NCI-H1105 (cell line): ENCODE results near the gene DCAF15.
"Not testable (repeated sequence)": the region's sequence is repeated elsewhere in the genome, so short reads cannot be mapped to it uniquely, and the experiment has no call there.

ENCODE experiments used
- DNase-seq: peaks from one replicate; lab custom pipeline; 2025; lab: John Stamatoyannopoulos, UW

The DCAF15 gene

GRCh38 chr19:13959962-13960862 lies 7.9 kb downstream of the DCAF15 start:
- no peak for DNase-seq

DNA sequence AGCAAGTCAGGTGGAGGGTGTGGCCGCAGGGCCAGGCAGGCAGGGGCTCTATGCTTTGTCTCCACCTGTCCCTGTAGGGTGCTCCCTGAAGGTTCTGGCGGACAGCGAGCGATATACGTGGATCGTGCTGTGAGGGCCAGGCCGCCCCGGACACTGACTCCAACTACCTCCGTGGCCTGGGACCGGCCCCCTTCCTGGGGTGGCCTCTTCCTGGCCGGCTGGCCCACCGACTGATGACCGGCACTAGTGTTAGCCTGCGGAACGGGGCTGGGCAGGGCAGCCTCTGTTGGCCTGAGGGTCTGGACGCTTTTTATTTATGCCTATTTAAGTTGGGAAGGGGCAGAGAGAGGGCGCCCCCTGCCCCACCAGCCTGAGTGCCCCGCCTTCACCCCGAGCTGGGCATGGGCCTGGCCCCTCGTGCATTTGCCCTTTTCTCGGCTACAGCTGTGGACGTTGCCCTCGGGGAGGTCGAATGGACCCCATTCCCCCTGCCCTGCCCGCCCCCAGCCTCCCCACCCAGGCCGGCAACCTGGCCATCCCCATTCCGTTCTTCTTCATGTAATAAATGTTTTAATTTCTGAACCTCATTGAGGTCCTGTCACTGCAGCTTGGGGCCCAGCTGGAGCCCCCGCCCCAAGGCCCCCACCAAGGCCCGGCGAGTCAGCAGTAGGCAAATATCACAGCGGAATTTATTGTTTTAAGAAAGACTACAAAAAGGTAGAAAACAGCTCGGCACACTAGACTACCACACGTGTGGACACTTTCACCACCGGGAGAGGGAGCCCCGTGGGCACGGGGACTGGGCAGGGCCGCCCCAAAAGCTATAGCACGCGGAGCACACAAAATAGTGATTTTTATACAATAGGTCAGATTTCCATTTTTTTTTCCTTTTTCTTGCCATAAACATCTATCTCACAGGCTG lies 8.8 kb downstream of the DCAF15 start:
- no peak for DNase-seq

DNA sequence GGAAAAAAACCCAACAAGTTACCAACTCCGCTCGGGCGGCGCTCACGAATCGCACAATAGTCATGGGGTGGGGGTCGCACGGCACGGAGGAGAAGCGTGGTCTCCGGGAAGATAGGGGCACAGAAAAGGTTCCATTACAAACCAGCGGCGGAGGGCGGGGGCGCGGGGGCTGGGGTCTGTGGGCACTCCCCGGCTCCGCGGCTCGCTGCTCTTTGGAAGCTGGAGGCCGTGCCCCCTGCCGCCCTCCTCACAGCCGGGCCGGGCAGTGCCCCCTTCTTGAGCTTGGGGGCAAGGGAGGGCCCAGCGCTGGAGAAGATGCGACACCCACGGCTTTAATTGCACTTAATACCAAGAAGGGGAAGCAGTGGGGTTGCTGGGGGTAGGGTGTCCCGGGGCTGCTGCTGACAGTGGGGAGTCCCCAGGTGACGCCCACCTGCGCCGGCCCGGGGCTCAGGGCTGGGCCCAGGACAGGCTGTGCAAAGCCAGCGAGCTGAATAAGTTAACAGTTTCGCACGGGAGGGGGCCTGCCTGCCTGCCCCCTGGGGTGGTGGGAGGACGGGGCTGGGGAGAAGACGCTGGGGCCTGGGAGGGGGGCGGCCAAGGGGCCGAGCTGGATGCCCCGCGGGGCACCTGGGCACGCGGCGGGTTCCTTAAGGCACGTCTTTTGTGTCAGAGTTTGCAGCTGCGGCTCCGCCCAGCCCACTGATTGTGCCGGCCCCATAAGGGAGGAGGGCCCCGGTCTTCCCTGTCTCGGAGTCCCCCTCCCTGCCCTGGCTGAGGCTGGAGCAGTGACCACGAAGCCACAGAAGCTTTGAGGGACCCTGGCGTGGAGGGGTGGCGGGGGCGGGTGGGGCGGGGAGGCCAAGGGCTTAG lies 9.8 kb downstream of the DCAF15 start:
- no peak for DNase-seq

DNA sequence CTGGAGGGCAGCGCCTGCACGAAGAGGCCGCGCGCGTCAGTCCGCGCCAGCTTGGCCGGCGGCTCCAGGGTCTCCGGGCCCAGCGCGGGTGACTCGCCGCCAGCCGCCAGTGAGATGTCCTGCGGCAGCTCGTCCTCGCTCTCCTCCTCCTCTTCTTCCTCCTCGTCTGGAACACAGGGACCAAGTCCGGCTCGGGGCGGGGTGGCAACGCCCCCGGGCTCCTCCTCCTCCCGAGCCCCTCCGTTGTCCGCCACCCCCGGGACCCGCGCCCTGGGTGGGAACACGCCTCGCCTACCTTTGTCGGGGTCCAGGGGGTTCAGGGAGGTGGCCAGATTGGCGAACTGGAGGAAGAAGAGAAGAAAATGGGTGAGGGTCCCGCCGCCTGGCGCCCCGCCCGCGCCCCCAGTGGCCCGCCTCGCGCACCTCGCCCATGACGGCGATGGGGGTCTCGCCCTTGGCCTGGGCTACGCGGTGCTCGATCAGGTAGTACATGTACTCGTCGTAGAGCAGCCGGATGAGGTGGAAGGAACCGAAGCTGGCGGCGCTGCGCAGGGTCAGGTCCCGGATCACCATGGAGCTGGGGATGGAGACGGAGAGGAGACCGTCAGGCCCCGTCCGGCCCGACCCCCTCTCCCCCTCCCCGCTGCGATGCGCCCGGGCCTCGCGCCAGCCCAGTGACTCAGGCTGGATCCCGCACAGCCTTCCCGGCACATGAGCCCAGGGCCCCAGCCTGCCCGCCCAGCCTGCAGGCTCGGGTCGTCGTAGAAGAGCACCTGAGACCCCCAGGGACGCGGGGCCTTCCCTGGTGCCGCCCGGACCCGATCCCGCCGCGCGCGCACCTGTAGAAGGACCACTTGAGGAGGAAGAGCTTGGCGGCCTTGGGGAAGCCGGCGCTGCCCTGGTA lies 10.6 kb downstream of the DCAF15 start:
- DNase-seq, result no peak

- no peak for DNase-seq
These were observed 11.3 kb downstream of the DCAF15 start for GRCh38 chr19:13963603-13964105.

GRCh38 chr19:13964776-13965175 lies 12.5 kb downstream of the DCAF15 start:
- no peak for DNase-seq

DNA sequence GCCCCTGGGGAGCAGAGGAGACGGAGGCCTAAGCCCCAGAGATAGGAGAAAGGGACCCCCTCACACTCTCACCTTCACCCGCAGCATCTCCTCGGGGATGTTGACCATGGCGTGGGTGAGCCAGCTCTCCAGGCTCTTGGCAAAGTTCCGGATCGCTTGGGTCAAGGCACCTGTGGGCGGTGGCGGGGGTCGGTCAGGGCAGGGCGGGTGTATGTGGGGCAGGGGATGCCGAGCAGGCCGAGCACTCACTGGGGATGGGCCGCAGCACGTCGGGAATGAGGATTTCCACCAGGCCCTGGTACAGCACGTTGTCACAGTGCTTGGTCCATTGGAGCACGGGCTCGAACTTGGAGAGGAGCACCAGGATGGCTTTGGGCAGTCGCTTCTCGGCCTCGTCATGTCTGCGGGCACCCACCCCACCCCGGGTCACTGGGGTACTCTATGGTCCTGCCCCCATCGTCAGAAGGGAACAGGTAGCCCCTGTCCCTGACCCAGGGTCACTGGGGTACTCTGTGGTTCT lies 13.1 kb downstream of the DCAF15 start:
- no peak for DNase-seq

DNA sequence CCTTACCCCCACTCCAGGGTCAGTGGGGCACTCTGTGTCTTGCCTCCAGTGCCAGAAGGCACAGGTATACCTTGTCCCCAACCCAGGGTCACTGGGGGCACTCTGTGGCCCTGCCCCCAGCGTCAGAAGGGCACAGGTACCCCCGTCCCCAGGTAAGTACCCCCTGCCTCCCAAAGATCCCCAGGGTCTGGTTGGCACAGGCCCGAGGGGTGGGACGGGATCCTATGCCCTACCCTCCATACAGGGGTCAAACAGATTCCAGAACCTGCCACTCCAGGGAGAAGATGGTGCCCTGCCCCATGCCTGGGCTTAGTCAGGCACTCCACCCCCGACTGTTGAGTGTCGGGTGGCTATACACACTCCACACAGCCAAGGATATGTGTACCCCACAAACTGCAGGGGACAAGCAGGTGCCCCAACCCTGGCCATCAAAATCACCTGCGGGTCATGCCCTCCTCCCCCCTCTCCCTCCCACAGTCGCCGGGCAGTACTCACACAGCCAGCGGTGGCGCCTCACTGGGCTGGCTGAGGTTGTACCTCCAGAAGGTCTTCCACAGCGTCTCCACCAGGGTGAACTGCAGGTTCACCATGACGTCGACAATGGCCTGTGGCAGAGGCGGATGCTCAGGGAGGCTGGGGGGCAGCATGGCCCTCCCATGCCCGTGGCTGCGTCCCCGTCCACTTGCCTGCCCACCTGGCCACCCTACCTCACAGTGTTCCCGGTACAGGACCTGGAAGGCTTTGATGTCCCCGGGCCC lies 13.8 kb downstream of the DCAF15 start:
- no peak for DNase-seq

DNA sequence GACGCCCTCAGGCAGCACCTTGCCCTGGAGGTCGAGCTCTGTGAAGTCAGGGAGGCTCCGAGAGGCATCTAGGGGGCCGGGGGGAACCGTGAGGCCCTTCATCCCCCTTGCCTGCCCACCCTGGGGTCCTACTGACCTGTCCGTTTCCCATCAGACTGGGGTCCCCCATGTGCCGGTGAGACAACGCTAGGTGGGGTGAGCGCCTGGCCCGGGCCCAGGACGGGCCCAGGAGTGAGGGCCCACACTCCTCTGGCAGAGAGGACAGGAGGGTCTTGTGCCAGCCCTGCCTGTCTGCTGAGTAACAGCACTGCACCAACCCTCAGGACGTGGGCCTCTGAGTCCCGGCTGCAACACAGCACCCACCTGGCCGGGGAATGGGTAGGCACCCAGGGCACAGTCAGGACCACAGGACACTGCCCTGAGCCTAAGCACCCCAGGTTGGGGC lies 14.4 kb downstream of the DCAF15 start:
- DNase-seq, result no peak

DNA sequence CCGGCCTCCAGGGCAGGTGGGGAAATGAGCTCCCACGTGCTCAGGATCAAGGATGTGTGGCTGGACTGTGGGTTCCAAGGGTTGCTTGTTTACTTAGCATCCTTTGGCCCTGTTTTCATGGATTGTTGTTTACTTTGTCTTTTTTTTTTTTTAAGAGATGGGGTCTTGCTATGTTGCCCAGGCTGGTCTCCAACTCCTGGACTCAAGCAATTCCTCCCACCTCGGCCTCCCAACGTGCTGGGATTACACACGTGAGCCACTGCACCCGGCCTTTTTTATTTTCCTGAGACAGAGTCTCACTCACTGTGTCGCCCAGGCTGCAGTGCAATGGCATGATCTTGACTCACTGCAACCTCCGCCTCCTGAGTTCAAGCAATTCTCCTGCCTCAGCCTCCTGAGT lies 14.9 kb downstream of the DCAF15 start:
- not testable (repeated sequence) for DNase-seq

GRCh38 chr19:13968383-13968935 lies 16.1 kb downstream of the DCAF15 start:
- DNase-seq, result no peak

DNA sequence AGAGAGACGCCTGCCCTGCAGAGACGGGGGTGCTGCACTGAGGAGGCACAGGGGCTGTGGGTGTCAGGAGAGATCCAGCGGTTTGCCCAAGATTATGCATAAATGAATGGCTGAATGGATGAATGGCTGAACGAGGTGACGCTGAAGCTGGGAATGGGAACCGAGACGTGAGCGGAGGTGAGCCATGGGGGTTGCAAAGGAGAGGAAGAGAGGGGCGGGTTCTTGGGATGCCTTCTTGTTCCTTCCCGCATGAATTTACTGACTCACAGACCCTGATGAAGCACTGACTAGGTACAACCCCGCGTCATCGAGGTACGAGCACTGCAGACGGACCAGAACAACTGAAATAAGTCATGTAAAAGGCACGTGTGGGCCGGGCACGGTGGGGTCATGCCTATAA lies 16.7 kb downstream of the DCAF15 start:
- no peak for DNase-seq

- no peak for DNase-seq
These were observed 17.6 kb downstream of the DCAF15 start for GRCh38 chr19:13969897-13970296.

GRCh38 chr19:13971868-13972267 lies 19.6 kb downstream of the DCAF15 start:
- not testable (repeated sequence) for DNase-seq

- no peak for DNase-seq
These were observed 20.3 kb downstream of the DCAF15 start for GRCh38 chr19:13972368-13973155.

GRCh38 chr19:13973479-13973878 lies 21.2 kb downstream of the DCAF15 start:
- DNase-seq, result not testable (repeated sequence)

DNA sequence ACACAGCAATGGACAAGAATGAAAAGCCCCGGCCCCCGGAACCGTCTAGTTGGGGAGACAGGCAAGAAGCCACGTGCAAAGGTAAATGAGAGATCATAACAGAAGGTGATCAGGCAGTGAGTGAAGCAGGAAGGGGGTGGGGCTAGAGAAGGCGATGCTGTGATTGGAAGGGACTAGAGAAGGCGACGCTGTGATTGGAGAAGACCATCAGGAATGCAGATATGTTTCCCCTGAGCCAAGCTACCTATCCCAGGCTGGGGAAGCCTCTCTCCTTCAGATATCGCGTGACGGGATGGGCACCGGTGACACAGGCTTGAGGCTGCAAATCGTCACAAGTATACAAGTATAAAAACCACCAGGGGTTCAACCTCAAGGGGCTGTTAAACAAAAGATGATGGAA lies 21.8 kb downstream of the DCAF15 start:
- no peak for DNase-seq

DNA sequence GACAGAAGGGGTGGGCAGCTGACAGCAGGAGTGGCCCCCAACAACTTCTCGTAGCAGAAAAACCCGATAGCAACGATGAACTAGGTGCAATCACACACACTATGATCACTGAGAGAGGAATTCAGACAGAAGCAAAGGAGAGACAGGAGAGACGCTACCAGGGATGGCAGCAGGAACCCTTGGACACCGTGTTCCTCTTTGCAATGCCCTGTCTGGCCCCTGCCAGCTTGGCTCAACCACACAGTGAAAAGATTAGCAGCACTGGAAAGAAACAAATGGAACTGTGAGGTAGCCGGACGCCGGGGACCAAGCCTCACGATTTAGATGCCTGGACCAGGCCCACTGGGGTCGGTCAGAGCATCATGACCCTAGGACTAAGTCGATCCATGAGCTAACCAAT lies 23.6 kb downstream of the DCAF15 start:
- DNase-seq, result no peak
